ENCODE results near the gene AK9. TPM values are rescaled to one million over a fixed set of nuclear protein-coding genes. Genes with fewer than 3 reads are reported as not detected.

AK9 gene
- total and polyA plus RNA-seq, 2 of the 8 experiments (the other 6 are each of a cell fraction or from before 2014, with no cell fraction given), result 1.8 to 2.2 TPM

DNA sequence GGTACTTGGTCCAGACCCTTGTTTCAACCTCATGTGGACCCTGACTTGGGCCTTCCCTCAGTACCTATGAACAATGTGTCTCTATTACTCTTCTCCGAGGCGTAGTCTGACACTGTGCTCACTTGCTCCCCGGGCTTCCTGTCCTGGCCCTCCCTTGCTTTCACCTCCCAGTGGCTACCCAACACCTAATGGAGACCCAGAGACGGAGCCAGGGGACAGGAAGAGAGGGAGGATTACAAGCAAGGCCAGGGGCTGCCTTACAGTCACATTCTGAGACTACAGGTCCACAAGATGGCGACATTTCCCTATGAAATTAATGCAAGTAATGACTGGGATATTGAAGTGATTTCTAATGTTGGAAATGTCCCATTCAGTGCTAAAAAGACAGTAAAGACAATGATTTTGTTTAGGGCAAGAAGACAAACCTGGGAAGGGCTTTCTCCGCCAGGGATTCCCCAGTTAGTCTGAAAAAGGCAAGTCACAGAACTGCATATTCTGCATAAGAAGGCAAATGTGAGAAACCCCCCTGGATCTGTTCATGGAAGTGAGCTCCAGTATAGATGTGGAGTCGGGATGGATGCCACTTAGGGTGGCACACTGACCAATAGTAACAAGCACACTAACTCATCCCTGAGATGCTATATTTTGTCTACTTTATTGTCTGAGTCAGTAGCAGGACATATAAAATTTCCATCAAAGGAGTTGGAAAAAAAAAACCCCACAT is 163.9 kb downstream of the AK9 start:
- H3K4me2 ChIP-seq (ENCODE audit: insufficient read depth in 1 of 2, low read depth in 2 of 2, low read length in 2 of 2), result no peak overlapping the region
- 53% methylated on average over 7 of the region's 7 CpGs; no CpG with 5 or more reads in 1 of the 2 experiments for WGBS, 2 experiments (ENCODE audit: extremely low coverage in 1 of 2, insufficient coverage in 1 of 2, insufficient read length in 1 of 2, insufficient replicate concordance in 2 of 2, low coverage in 1 of 2, low lambda C conversion rate in 2 of 2, missing lambda C conversion rate in 1 of 2)
- H3K36me3 ChIP-seq (ENCODE audit: control insufficient read depth in 2 of 4, insufficient read depth in 4 of 4, low read length in 3 of 4), result no peaks in the 10 kb centered on the region; a peak in 1 of 8 replicates
- peak overlapping the region; percentile 99 for H2AFZ ChIP-seq (ENCODE audit: low read length)
- FAIRE-seq (peak; percentile 85), DNase-seq (ENCODE audit: low read depth in 1 of 2, low spot score in 2 of 2) (peak in 1 of 2 experiments; percentile 64)
- H3K27ac ChIP-seq (ENCODE audit: low read depth, low read length), result no peak overlapping the region
- no peaks in the 10 kb centered on the region for H3K27me3 ChIP-seq (replicated peaks in 1 of 4; ENCODE audit: control insufficient read depth in 3 of 4, extremely low read depth in 1 of 4, insufficient read depth in 3 of 4, low read length in 3 of 4)
- H3K4me1 ChIP-seq (replicated peaks in 1 of 4; ENCODE audit: control insufficient read depth in 3 of 4, insufficient read depth in 4 of 4, low read length in 3 of 4), result peaks cover 0 to 3% (median 0%) of the 10 kb centered on the region in 4 experiments; a peak in 1 of 7 replicates
- TF ChIP-seq GABPA (IDR thresholded peaks at IDR 0.05; ENCODE audit: borderline replicate concordance, insufficient read depth, low read length), result no peak
- 0 out of 2 replicates have a peak, but pooled peaks have one; percentile 25 for TF ChIP-seq YY1 (IDR thresholded peaks at IDR 0.05; ENCODE audit: low read depth, low read length)
- peak; percentile 83 to 85 for TF ChIP-seq RAD21 (IDR thresholded peaks at IDR 0.05 in 1 of 2, conservative IDR thresholded peaks at IDR 0.05 in 1 of 2; ENCODE audit: low read depth in 2 of 2, low read length in 2 of 2)
- TF ChIP-seq, protein P1, sequence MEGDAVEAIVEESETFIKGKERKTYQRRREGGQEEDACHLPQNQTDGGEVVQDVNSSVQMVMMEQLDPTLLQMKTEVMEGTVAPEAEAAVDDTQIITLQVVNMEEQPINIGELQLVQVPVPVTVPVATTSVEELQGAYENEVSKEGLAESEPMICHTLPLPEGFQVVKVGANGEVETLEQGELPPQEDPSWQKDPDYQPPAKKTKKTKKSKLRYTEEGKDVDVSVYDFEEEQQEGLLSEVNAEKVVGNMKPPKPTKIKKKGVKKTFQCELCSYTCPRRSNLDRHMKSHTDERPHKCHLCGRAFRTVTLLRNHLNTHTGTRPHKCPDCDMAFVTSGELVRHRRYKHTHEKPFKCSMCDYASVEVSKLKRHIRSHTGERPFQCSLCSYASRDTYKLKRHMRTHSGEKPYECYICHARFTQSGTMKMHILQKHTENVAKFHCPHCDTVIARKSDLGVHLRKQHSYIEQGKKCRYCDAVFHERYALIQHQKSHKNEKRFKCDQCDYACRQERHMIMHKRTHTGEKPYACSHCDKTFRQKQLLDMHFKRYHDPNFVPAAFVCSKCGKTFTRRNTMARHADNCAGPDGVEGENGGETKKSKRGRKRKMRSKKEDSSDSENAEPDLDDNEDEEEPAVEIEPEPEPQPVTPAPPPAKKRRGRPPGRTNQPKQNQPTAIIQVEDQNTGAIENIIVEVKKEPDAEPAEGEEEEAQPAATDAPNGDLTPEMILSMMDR (IDR thresholded peaks at IDR 0.05; ENCODE audit: control extremely low read depth in 1 of 3, insufficient read depth in 1 of 3, low read depth in 1 of 3, low read length in 3 of 3), result peak; percentile 36 to 74 (median 67)
- TF ChIP-seq, protein P2, sequence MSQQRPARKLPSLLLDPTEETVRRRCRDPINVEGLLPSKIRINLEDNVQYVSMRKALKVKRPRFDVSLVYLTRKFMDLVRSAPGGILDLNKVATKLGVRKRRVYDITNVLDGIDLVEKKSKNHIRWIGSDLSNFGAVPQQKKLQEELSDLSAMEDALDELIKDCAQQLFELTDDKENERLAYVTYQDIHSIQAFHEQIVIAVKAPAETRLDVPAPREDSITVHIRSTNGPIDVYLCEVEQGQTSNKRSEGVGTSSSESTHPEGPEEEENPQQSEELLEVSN (IDR thresholded peaks at IDR 0.05), result no peak
- TF ChIP-seq TAF1 (IDR thresholded peaks at IDR 0.05; ENCODE audit: low read depth, low read length), result 0 out of 2 replicates have a peak, but pooled peaks have one; percentile 28
- H2BK20ac ChIP-seq (ENCODE audit: low read length), result peak overlapping the region; percentile 35; the same call in 1 of the 2 replicates
- no peak overlapping the region for H3K56ac ChIP-seq (replicated peaks; ENCODE audit: insufficient read length, low read depth, low read length)
- H3K79me1 ChIP-seq (ENCODE audit: low read depth, low read length), result no peaks in the 10 kb centered on the region
- H3K4ac ChIP-seq (replicated peaks; ENCODE audit: insufficient read length, low read depth, low read length), result no peak overlapping the region
- H2BK5ac ChIP-seq (ENCODE audit: low read depth, low read length), result no peak overlapping the region
- H2AK5ac ChIP-seq (ENCODE audit: low read depth, low read length), result no peak overlapping the region
- ChIA-PET CTCF (ENCODE audit: partially characterized antibody) (interaction anchor here (0.6 to 2.9 kb wide), 34 partner anchors 9 to 1354 kb away, joined by 3 to 13 read pairs (median 4); partner anchors contain the start of gene MICAL1), POLR2A (ENCODE audit: partially characterized antibody) (no interaction called here)
- no peak overlapping the region for H3K9ac ChIP-seq (replicated peaks in 1 of 4; ENCODE audit: extremely low read depth in 1 of 4, low read depth in 3 of 4, low read length in 3 of 4)
- H2BK15ac ChIP-seq (ENCODE audit: low read length), result no peak overlapping the region
- no peak overlapping the region for H4K8ac ChIP-seq (ENCODE audit: extremely low read depth, insufficient read depth, low read length)
- peaks cover 4% of the 10 kb centered on the region in 2 experiments; a peak in 2 of 4 replicates for H3K9me3 ChIP-seq (ENCODE audit: insufficient read depth in 2 of 2, low read depth in 1 of 2, low read length in 1 of 2)
- peak overlapping the region; percentile 49 for H4K91ac ChIP-seq (replicated peaks; ENCODE audit: insufficient read length, low read length)
- H3K4me3 ChIP-seq (ENCODE audit: extremely low read depth in 1 of 4, insufficient read depth in 2 of 4, low read depth in 3 of 4, low read length in 4 of 4), result no peak overlapping the region
- H3K23me2 ChIP-seq (ENCODE audit: low read depth, low read length), result no peaks in the 10 kb centered on the region
- peak overlapping the region; percentile 9 for H2BK120ac ChIP-seq (replicated peaks; ENCODE audit: low read depth, low read length)
- no peaks in the 10 kb centered on the region for H4K20me1 ChIP-seq (replicated peaks in 1 of 2; ENCODE audit: control insufficient read depth in 1 of 2, insufficient read depth in 2 of 2, low read length in 2 of 2)
- H3K79me2 ChIP-seq (ENCODE audit: control insufficient read depth in 1 of 2, insufficient read depth in 2 of 2, low read length in 2 of 2), result no peaks in the 10 kb centered on the region
- H3K23ac ChIP-seq (ENCODE audit: insufficient read length), result no peak overlapping the region
- no peak overlapping the region for H3K14ac ChIP-seq (ENCODE audit: insufficient read length)
- H2BK12ac ChIP-seq (ENCODE audit: low read depth, low read length), result no peak overlapping the region; the same call in 1 of the 2 replicates
- no peak overlapping the region; the same call in 1 of the 2 replicates for H3K18ac ChIP-seq (ENCODE audit: extremely low read depth, low read length)
- H4K5ac ChIP-seq (ENCODE audit: insufficient read length, low read depth, low read length), result no peak overlapping the region
